HTR-8/SVneo (cell line): ENCODE measurements around the gene GRIK1.

ENCODE experiments used
- DNase-seq: peaks from one replicate; pipeline ENCODE4 v3.0.0; 2011; ENCODE audit warnings: low spot score, mixed read lengths; ENCODE audit not compliant: insufficient read length
- FAIRE-seq: peaks from 2 replicates; lab custom pipeline; 2011; peaks lifted over from hg19 to GRCh38; lab: Jason Lieb, UNC

The GRIK1 gene

GRCh38 chr21:29571949-29572348, 367.8 kb downstream of the GRIK1 start:
- FAIRE-seq (no peak), DNase-seq (no peak)

- FAIRE-seq (no peak), DNase-seq (no peak)
These were observed 371.6 kb downstream of the GRIK1 start for GRCh38 chr21:29568020-29568697.

- no peak for FAIRE-seq
- no peak for DNase-seq
These were observed 381.7 kb downstream of the GRIK1 start for GRCh38 chr21:29557931-29558725.

- DNase-seq (no peak), FAIRE-seq (no peak)
These were observed 382.6 kb downstream of the GRIK1 start for GRCh38 chr21:29557200-29557599.

- no peak for FAIRE-seq
- no peak for DNase-seq
These were observed 384.2 kb downstream of the GRIK1 start for GRCh38 chr21:29555601-29556000.

- FAIRE-seq (no peak), DNase-seq (no peak)
These were observed 389.6 kb downstream of the GRIK1 start for GRCh38 chr21:29550205-29550604.

GRCh38 chr21:29549614-29550013, 390.2 kb downstream of the GRIK1 start:
- DNase-seq (no peak), FAIRE-seq (no peak)

GRCh38 chr21:29547998-29548397, 391.8 kb downstream of the GRIK1 start:
- no peak for FAIRE-seq
- no peak for DNase-seq

GRCh38 chr21:29546071-29546470, 393.7 kb downstream of the GRIK1 start:
- FAIRE-seq (no peak), DNase-seq (no peak)

GRCh38 chr21:29540289-29540688, 399.5 kb downstream of the GRIK1 start:
- no peak for DNase-seq
- FAIRE-seq: no peak

GRCh38 chr21:29538115-29538514, 401.7 kb downstream of the GRIK1 start:
- DNase-seq (no peak), FAIRE-seq (no peak)

GRCh38 chr21:29534448-29534847, 405.3 kb downstream of the GRIK1 start:
- DNase-seq: no peak
- no peak for FAIRE-seq

- DNase-seq: no peak
- FAIRE-seq: no peak
These were observed 410.7 kb downstream of the GRIK1 start for GRCh38 chr21:29529139-29529538.

GRCh38 chr21:29526545-29526944, 413.3 kb downstream of the GRIK1 start:
- no peak for FAIRE-seq
- no peak for DNase-seq

- FAIRE-seq (no peak), DNase-seq (no peak)
These were observed 415.7 kb downstream of the GRIK1 start for GRCh38 chr21:29524055-29524454.

GRCh38 chr21:29523646-29524045, 416.1 kb downstream of the GRIK1 start:
- no peak for FAIRE-seq
- no peak for DNase-seq

- DNase-seq (no peak), FAIRE-seq (no peak)
These were observed 417.9 kb downstream of the GRIK1 start for GRCh38 chr21:29521872-29522271.

- FAIRE-seq: no peak
- DNase-seq: no peak
These were observed 419.6 kb downstream of the GRIK1 start for GRCh38 chr21:29520171-29520570.

GRCh38 chr21:29514652-29515247, 425.0 kb downstream of the GRIK1 start:
- DNase-seq (no peak), FAIRE-seq (no peak)

- FAIRE-seq (no peak), DNase-seq (no peak)
These were observed 426.3 kb downstream of the GRIK1 start for GRCh38 chr21:29513535-29513934.

- FAIRE-seq (no peak), DNase-seq (no peak)
These were observed 428.7 kb downstream of the GRIK1 start for GRCh38 chr21:29511096-29511495.
